Endothelial cell of umbilical vein (primary cell): Measurements from ENCODE around the gene CDIP1. TPM values are rescaled to one million over a fixed set of nuclear protein-coding genes. Genes with fewer than 3 reads are reported as not detected.

ENCODE experiments used
- BruUV-seq: library from RNA; stranded (reverse); fragments of 400-500 nt; replicated peaks from 2 replicates; lab custom pipeline; 2021; lab: Mats Ljungman, UMichigan
- CTCF ChIA-PET: fragments of 300-600, 350-600 bp; sonication (Branson Sonifier 250); formaldehyde crosslinking; loops from one replicate; lab custom pipeline; 2021; ENCODE audit warnings: antibody characterized with exemption, inconsistent platforms; lab: Charles Lee
- POLR2A ChIA-PET: fragments of 300-600, 350-600 bp; sonication (Branson Sonifier 250); formaldehyde crosslinking; loops from one replicate; lab custom pipeline; 2021; ENCODE audit warnings: antibody characterized with exemption, inconsistent platforms; lab: Charles Lee
- DNase-seq: peaks from one replicate; pipeline ENCODE4 v3.0.0-alpha.2; 2011; ENCODE audit warnings: low read depth, low spot score
- FAIRE-seq: peaks from 2 replicates; lab custom pipeline; 2011; peaks lifted over from hg19 to GRCh38; lab: Jason Lieb, UNC
- H2AFZ ChIP-seq: 2 replicates; pipeline ENCODE4 v1.6.0; 2012; ENCODE audit warnings: low read depth, low read length, control low read depth, inconsistent platforms
- H3K27ac ChIP-seq: 2 replicates; pipeline ENCODE4 v1.5.1; 2011; ENCODE audit warnings: low read depth, mild to moderate bottlenecking, control low read depth, low read length, moderate library complexity; ENCODE audit not compliant: insufficient read depth
- H3K27me3 ChIP-seq, 2 experiments: 2 replicates each; pipeline versions ENCODE4 v1.6.0 to v1.6.1; 2011; ENCODE audit warnings: low read length in 2 of 2, mixed read lengths in 1 of 2; ENCODE audit not compliant: control insufficient read depth in 2 of 2, insufficient read depth in 2 of 2
- H3K36me3 ChIP-seq, 2 experiments: 2 replicates in 1 of 2; 3 replicates in 1 of 2; pipeline ENCODE4 v1.5.1; 2011; ENCODE audit warnings: low read length in 2 of 2, mild to moderate bottlenecking in 1 of 2, moderate library complexity in 1 of 2; ENCODE audit not compliant: control insufficient read depth in 2 of 2, insufficient read depth in 2 of 2; ENCODE audit errors: extremely low read depth in 1 of 2
- H3K4me1 ChIP-seq: 3 replicates; pipeline ENCODE4 v1.5.1; 2011; ENCODE audit warnings: mild to moderate bottlenecking, low read length; ENCODE audit not compliant: control insufficient read depth, insufficient read depth; ENCODE audit errors: extremely low read depth
- H3K4me2 ChIP-seq: 2 replicates; pipeline ENCODE4 v1.6.1; 2011; ENCODE audit warnings: low read length, control low read depth, mixed read lengths; ENCODE audit not compliant: insufficient read depth
- H3K4me3 ChIP-seq, 3 experiments: fragments of 200-600 bp in 1 of 3; sonication (generic), shearing (Covaris generic) in 1 of 3; replicated peaks in 1 of 3; 2 replicates each; pipeline ENCODE4 v1.5.1; 2011 to 2016; ENCODE audit warnings: control low read depth in 3 of 3, low read length in 3 of 3, mild to moderate bottlenecking in 2 of 3, inconsistent platforms in 1 of 3, low read depth in 1 of 3, moderate library complexity in 1 of 3; ENCODE audit not compliant: insufficient read depth in 1 of 3
- H3K79me2 ChIP-seq: 2 replicates; pipeline ENCODE4 v1.6.0; 2012; ENCODE audit warnings: low read length, inconsistent platforms; ENCODE audit not compliant: control insufficient read depth, insufficient read depth
- H3K9ac ChIP-seq: replicated peaks from 2 replicates; pipeline ENCODE3; 2011; ENCODE audit warnings: low read length, control low read depth; ENCODE audit not compliant: insufficient read depth; ENCODE audit errors: extremely low read depth
- H3K9me1 ChIP-seq: replicated peaks from 3 replicates; pipeline ENCODE4 v1.6.0; 2011; ENCODE audit warnings: mild to moderate bottlenecking, low read length; ENCODE audit not compliant: control insufficient read depth, insufficient read depth; ENCODE audit errors: extremely low read depth
- H3K9me3 ChIP-seq: replicated peaks from 2 replicates; pipeline ENCODE4 v1.5.1; 2012; ENCODE audit warnings: low read length, inconsistent platforms; ENCODE audit not compliant: control insufficient read depth, insufficient read depth
- H4K20me1 ChIP-seq: replicated peaks from 2 replicates; pipeline ENCODE3; 2011; ENCODE audit warnings: mild to moderate bottlenecking, low read length; ENCODE audit not compliant: control insufficient read depth, insufficient read depth; ENCODE audit errors: extremely low read depth
- CTCF ChIP-seq, 2 donors: IDR thresholded peaks; 1 replicate in 1 of 2; 2 replicates in 1 of 2; pipeline ENCODE4 v1.5.1; 2011; ENCODE audit warnings: low read length in 2 of 2, mild to moderate bottlenecking in 2 of 2, moderate library complexity in 2 of 2, control low read depth in 1 of 2, inconsistent platforms in 1 of 2, low read depth in 1 of 2; ENCODE audit not compliant: insufficient read depth in 1 of 2; ENCODE audit errors: extremely low read depth in 1 of 2
- EZH2 ChIP-seq: IDR thresholded peaks from 2 replicates; pipeline ENCODE4 v1.6.1; 2012; ENCODE audit warnings: borderline replicate concordance, low read depth, mild to moderate bottlenecking, moderate library complexity, low read length, inconsistent platforms; ENCODE audit not compliant: severe bottlenecking
- FOS ChIP-seq: IDR thresholded peaks from 2 replicates; pipeline ENCODE4 v1.6.1; 2011; ENCODE audit warnings: mild to moderate bottlenecking, low read length, moderate library complexity, borderline replicate concordance; ENCODE audit not compliant: insufficient read depth
- GATA2 ChIP-seq: IDR thresholded peaks from 2 replicates; pipeline ENCODE4 v1.7.0; 2011; ENCODE audit warnings: low read depth, mild to moderate bottlenecking, moderate library complexity, mixed read lengths, low read length; ENCODE audit not compliant: insufficient read length, insufficient read depth
- JUN ChIP-seq: IDR thresholded peaks from 2 replicates; pipeline ENCODE4 v1.6.1; 2011; ENCODE audit warnings: borderline replicate concordance, low read depth; ENCODE audit not compliant: insufficient read length, insufficient read depth
- MYC ChIP-seq: IDR thresholded peaks from one replicate; pipeline ENCODE4 v1.6.1; 2011; ENCODE audit warnings: mild to moderate bottlenecking, low read depth, low read length
- POLR2A ChIP-seq: IDR thresholded peaks from 2 replicates; pipeline ENCODE4 v1.6.1; 2012; ENCODE audit warnings: low read depth, mild to moderate bottlenecking, control low read depth, low read length
- POLR2AphosphoS5 ChIP-seq: IDR thresholded peaks from 2 replicates; pipeline ENCODE4 v1.6.1; 2012; ENCODE audit warnings: low read depth, mild to moderate bottlenecking, control low read depth, low read length, moderate library complexity; ENCODE audit not compliant: insufficient read depth
- dilution Hi-C: fragments of 300-500 bp; cut with MboI; formaldehyde crosslinking; loops from one replicate; pipeline ENCODE4 v1.15.0; 2019; ENCODE audit warnings: low sequenced_read_pairs; ENCODE audit not compliant: extremely low pct_ligation_motif_present
- intact Hi-C: fragments of 100-400 bp; cut with micrococcal nuclease; formaldehyde crosslinking; loops from one replicate; pipeline ENCODE4 v1.10.0; 2022
- polyA plus RNA-seq, 4 experiments: library from polyadenylated mRNA; depleted of rRNA in 3 of 4; stranded (reverse) in 3 of 4; unstranded in 1 of 4; fragments of >200 nt; gene quantifications; 2 replicates each; pipeline versions ENCODE4 v1.2.1 to v1.2.3, GENCODE V29; 2011 to 2012; ENCODE audit warnings: missing spikeins in 1 of 4
- total RNA-seq: library from RNA; stranded (reverse); gene quantifications from 2 replicates; pipeline ENCODE4 v1.2.3, GENCODE V29; 2021
- TF ChIP-seq, protein P1 (sequence below): IDR thresholded peaks from 2 replicates; pipeline ENCODE4 v1.6.1; 2011; ENCODE audit not compliant: insufficient read depth, insufficient read length

Gene CDIP1
- total and polyA plus RNA-seq, 2 donors (not counting 3 experiments of a cell fraction or from before 2014, with no cell fraction given): 33.9 to 37.4 TPM

- no peaks in the 10 kb centered on the region for H4K20me1 ChIP-seq
- H3K4me2 ChIP-seq: no peak overlapping the region
- peaks cover 0 to 7% of the 10 kb centered on the region in 2 experiments for H3K27me3 ChIP-seq
- intact Hi-C loops: no loop called here
- no peaks in the 10 kb centered on the region for H3K9me3 ChIP-seq
- H3K79me2 ChIP-seq: no peaks in the 10 kb centered on the region
- no peak overlapping the region for H3K9ac ChIP-seq
- no peaks in the 10 kb centered on the region for H3K9me1 ChIP-seq
- H2AFZ ChIP-seq: no peak overlapping the region
- no TSS peak for BruUV-seq
- dilution Hi-C loops: no loop called here
- H3K27ac ChIP-seq: no peak overlapping the region
- DNase-seq (no peak), FAIRE-seq (no peak)
- H3K36me3 ChIP-seq: no peaks in the 10 kb centered on the region
- CTCF ChIA-PET: interaction anchor here (1.3 to 3.6 kb wide), 3 partner anchors 11 to 24 kb away, joined by 7 to 25 read pairs (median 10); no protein-coding TSS in a partner anchor
- POLR2A ChIA-PET: no interaction called here
- H3K4me1 ChIP-seq: no peaks in the 10 kb centered on the region
- H3K4me3 ChIP-seq: no peak overlapping the region
- no peak for TF ChIP-seq POLR2AphosphoS5
- TF ChIP-seq JUN: no peak
- no peak for TF ChIP-seq FOS
- no peak for TF ChIP-seq CTCF (IDR thresholded peaks at IDR 0.05; ENCODE audit: extremely low read depth in 1 of 2, insufficient read depth in 1 of 2, low read depth in 1 of 2, low read length in 2 of 2)
- no peak for TF ChIP-seq POLR2A
- TF ChIP-seq, protein P1, sequence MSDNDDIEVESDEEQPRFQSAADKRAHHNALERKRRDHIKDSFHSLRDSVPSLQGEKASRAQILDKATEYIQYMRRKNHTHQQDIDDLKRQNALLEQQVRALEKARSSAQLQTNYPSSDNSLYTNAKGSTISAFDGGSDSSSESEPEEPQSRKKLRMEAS: no peak
- TF ChIP-seq GATA2: no peak
- TF ChIP-seq EZH2: no peak
- no peak for TF ChIP-seq MYC
Observed at GRCh38 chr16:4561596-4561995, 23.0 kb upstream of the CDIP1 start.
